Loucy (cell line): Measurements from ENCODE around the gene PROSER2.

Source experiments
- EZH2phosphoT487 ChIP-seq: fragments of 200-600 bp; IDR thresholded peaks from 2 replicates; pipeline ENCODE4 v1.6.1; 2018; ENCODE audit warnings: antibody characterized with exemption, mild to moderate bottlenecking, moderate library complexity, borderline replicate concordance
- TF ChIP-seq, protein P1 (sequence below): fragments of 200-600 bp; sonication (generic); conservative IDR thresholded peaks from 2 replicates; pipeline ENCODE4 v1.5.1; 2014; ENCODE audit warnings: mild to moderate bottlenecking, antibody characterized with exemption, low read length

DNA sequence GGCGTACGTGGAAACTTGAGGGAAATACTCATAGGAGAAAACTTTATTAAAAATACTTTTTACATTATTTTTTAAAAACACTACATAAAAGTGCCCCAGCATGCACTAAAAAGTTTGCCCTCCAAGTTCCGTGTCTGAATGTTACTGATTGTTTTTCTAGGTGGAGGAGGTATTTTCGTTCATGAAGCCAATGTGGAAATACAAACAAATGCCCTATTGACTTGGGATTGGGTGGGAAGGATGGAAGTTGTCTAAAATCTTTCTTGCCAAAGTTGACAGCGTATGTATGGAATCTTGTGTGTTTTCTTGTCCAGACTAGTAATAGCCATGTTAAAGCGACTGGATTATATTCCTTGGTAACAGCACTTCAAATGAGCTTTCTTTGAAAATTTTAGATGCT is 1.2 kb downstream of the PROSER2 start:
- TF ChIP-seq, protein P1, sequence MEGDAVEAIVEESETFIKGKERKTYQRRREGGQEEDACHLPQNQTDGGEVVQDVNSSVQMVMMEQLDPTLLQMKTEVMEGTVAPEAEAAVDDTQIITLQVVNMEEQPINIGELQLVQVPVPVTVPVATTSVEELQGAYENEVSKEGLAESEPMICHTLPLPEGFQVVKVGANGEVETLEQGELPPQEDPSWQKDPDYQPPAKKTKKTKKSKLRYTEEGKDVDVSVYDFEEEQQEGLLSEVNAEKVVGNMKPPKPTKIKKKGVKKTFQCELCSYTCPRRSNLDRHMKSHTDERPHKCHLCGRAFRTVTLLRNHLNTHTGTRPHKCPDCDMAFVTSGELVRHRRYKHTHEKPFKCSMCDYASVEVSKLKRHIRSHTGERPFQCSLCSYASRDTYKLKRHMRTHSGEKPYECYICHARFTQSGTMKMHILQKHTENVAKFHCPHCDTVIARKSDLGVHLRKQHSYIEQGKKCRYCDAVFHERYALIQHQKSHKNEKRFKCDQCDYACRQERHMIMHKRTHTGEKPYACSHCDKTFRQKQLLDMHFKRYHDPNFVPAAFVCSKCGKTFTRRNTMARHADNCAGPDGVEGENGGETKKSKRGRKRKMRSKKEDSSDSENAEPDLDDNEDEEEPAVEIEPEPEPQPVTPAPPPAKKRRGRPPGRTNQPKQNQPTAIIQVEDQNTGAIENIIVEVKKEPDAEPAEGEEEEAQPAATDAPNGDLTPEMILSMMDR: no peak
- no peak for TF ChIP-seq EZH2phosphoT487
